WERI-Rb-1 (cell line): ENCODE data around the gene IRAK2.
"Not testable (repeated sequence)": the region's sequence is repeated elsewhere in the genome, so short reads cannot be mapped to it uniquely, and the experiment has no call there.

Experiments
- DNase-seq: peaks from one replicate; pipeline ENCODE4 v3.0.0-alpha.2; 2020
- H3K27ac ChIP-seq: fragments of 250-450 bp; sonication (Bioruptor Pico); 2 replicates; pipeline ENCODE4 v1.5.1; 2020; ENCODE audit warnings: mild to moderate bottlenecking, moderate library complexity
- H3K27me3 ChIP-seq: fragments of 250-450 bp; sonication (Bioruptor Pico); 2 replicates; pipeline ENCODE4 v1.5.1; 2021; ENCODE audit warnings: mild to moderate bottlenecking, low read depth, moderate library complexity; ENCODE audit not compliant: insufficient read depth, severe bottlenecking
- H3K36me3 ChIP-seq: fragments of 250-450 bp; sonication (Bioruptor Pico); 2 replicates; pipeline ENCODE4 v1.5.1; 2020; ENCODE audit warnings: mild to moderate bottlenecking, moderate library complexity
- H3K4me3 ChIP-seq: 2 replicates; pipeline ENCODE4 v1.5.1; 2011; ENCODE audit warnings: low read depth, mild to moderate bottlenecking, control low read depth, low read length
- H3K9me3 ChIP-seq: fragments of 250-450 bp; sonication (Bioruptor Pico); 2 replicates; pipeline ENCODE4 v1.5.1; 2021; ENCODE audit warnings: mild to moderate bottlenecking, moderate library complexity; ENCODE audit not compliant: severe bottlenecking
- CTCF ChIP-seq: IDR thresholded peaks from 2 replicates; pipeline ENCODE4 v1.5.1; 2011; ENCODE audit warnings: low read depth, mild to moderate bottlenecking, control low read depth, inconsistent platforms, low read length

IRAK2 gene

GRCh38 chr3:10121064-10121463, 43.7 kb upstream of the IRAK2 start:
- no peak overlapping the region for H3K27ac ChIP-seq
- peaks cover 59% of the 10 kb centered on the region for H3K36me3 ChIP-seq
- no peak overlapping the region for H3K4me3 ChIP-seq
- no peak for TF ChIP-seq CTCF
- no peak for DNase-seq
- no peaks in the 10 kb centered on the region for H3K9me3 ChIP-seq
- H3K27me3 ChIP-seq = no peaks in the 10 kb centered on the region

- H3K9me3 ChIP-seq = no peaks in the 10 kb centered on the region
- no peak overlapping the region for H3K27ac ChIP-seq
- no peak for DNase-seq
- H3K27me3 ChIP-seq = no peaks in the 10 kb centered on the region
- no peak for TF ChIP-seq CTCF
- H3K36me3 ChIP-seq = peaks cover 65% of the 10 kb centered on the region
- H3K4me3 ChIP-seq = no peak overlapping the region
Measured at GRCh38 chr3:10122724-10123123, 42.0 kb upstream of the IRAK2 start.

- H3K36me3 ChIP-seq, H3K27ac ChIP-seq, H3K27me3 ChIP-seq, H3K9me3 ChIP-seq, H3K4me3 ChIP-seq, DNase-seq: not testable (repeated sequence)
Measured at GRCh38 chr3:10135872-10136271, 28.8 kb upstream of the IRAK2 start.

GRCh38 chr3:10136426-10137005, 28.2 kb upstream of the IRAK2 start:
- Histone ChIP-seq H3K9me3 (peaks cover 4% of the 10 kb centered on the region), H3K27me3 (no peaks in the 10 kb centered on the region), H3K36me3 (no peaks in the 10 kb centered on the region), H3K27ac (no peak overlapping the region), H3K4me3 (no peak overlapping the region)
- DNase-seq = no peak
- no peak for TF ChIP-seq CTCF

GRCh38 chr3:10137178-10137577, 27.5 kb upstream of the IRAK2 start:
- H3K36me3 ChIP-seq = peaks cover 4% of the 10 kb centered on the region; the same call in 1 of the 2 replicates

GRCh38 chr3:10140996-10141546, 23.6 kb upstream of the IRAK2 start:
- no peaks in the 10 kb centered on the region for H3K27me3 ChIP-seq
- TF ChIP-seq CTCF = no peak
- peaks cover 36% of the 10 kb centered on the region for H3K36me3 ChIP-seq
- H3K27ac ChIP-seq = peak overlapping the region; percentile 90
- H3K4me3 ChIP-seq = no peak overlapping the region
- peaks cover under 1% of the 10 kb centered on the region for H3K9me3 ChIP-seq
- DNase-seq = no peak

More at GRCh38 chr3:10137178-10137577, 27.5 kb upstream of the IRAK2 start:
- TF ChIP-seq CTCF = no peak
- no peak overlapping the region for H3K27ac ChIP-seq
- no peak overlapping the region for H3K4me3 ChIP-seq
- no peak for DNase-seq
- H3K27me3 ChIP-seq = no peaks in the 10 kb centered on the region
- H3K9me3 ChIP-seq = peaks cover 4% of the 10 kb centered on the region
